Measurements from ENCODE around the gene TMOD2.

TMOD2 gene

GRCh38 chr15:51806123-51806522, 54.7 kb downstream of the TMOD2 start:
- Histone ChIP-seq H2AK5ac (ENCODE audit: low read length) (no peak overlapping the region), H3K4me2 (ENCODE audit: low read length) (no peak overlapping the region), H3K79me1 (ENCODE audit: low read length) (no peaks in the 10 kb centered on the region), H3K23ac (ENCODE audit: low read length) (no peak overlapping the region), H2AFZ (ENCODE audit: insufficient read depth, low read length, poor library complexity) (no peak overlapping the region), H3K4me1 (ENCODE audit: control insufficient read depth in 1 of 2, insufficient read depth in 2 of 2, low read length in 2 of 2) (no peaks in the 10 kb centered on the region), H3K27me3 (ENCODE audit: insufficient read depth, low read length) (no peaks in the 10 kb centered on the region), H2BK120ac (ENCODE audit: insufficient read depth, low read length, poor library complexity) (no peak overlapping the region), H2BK12ac (ENCODE audit: low read length) (no peak overlapping the region), H4K8ac (ENCODE audit: low read depth, low read length) (no peak overlapping the region), H3K4ac (ENCODE audit: low read depth, low read length) (no peak overlapping the region), H3K9ac (ENCODE audit: low read length) (peak overlapping the region; percentile 76), H4K91ac (ENCODE audit: low read depth, low read length) (no peak overlapping the region), H3K9me3 (ENCODE audit: insufficient read depth, low read depth, low read length) (no peaks in the 10 kb centered on the region), H4K12ac (ENCODE audit: low read depth, low read length) (no peak overlapping the region), H3K14ac (ENCODE audit: low read length) (no peak overlapping the region), H3K4me3 (ENCODE audit: low read depth, low read length) (no peak overlapping the region), H2BK5ac (ENCODE audit: low read depth, low read length, poor library complexity) (no peak overlapping the region), H3K36me3 (ENCODE audit: control insufficient read depth in 1 of 2, insufficient read depth in 2 of 2, low read length in 2 of 2) (no peaks in the 10 kb centered on the region), H3K18ac (ENCODE audit: low read length) (no peak overlapping the region), H3K79me2 (ENCODE audit: control insufficient read depth, insufficient read depth, low read length, poor library complexity) (no peaks in the 10 kb centered on the region), H3K27ac (ENCODE audit: low read depth, low read length) (no peak overlapping the region)
- no peak for DNase-seq
- WGBS (ENCODE audit: extremely low coverage, insufficient coverage, insufficient read length) = no CpG with 5 or more reads among the region's 2 CpGs

- no peaks in the 10 kb centered on the region for H3K79me1 ChIP-seq (ENCODE audit: low read length)
- DNase-seq = no peak
- H2AFZ ChIP-seq (ENCODE audit: insufficient read depth, low read length, poor library complexity) = no peak overlapping the region
- H4K91ac ChIP-seq (ENCODE audit: low read depth, low read length) = no peak overlapping the region
- H4K12ac ChIP-seq (ENCODE audit: low read depth, low read length) = no peak overlapping the region
- no peak overlapping the region for H3K9ac ChIP-seq (ENCODE audit: low read length)
- WGBS (ENCODE audit: extremely low coverage, insufficient coverage, insufficient read length) = no CpG with 5 or more reads among the region's 1 CpG
- H2BK5ac ChIP-seq (ENCODE audit: low read depth, low read length, poor library complexity) = no peak overlapping the region
- no peak overlapping the region for H3K4me2 ChIP-seq (ENCODE audit: low read length)
- no peaks in the 10 kb centered on the region for H3K4me1 ChIP-seq (ENCODE audit: control insufficient read depth in 1 of 2, insufficient read depth in 2 of 2, low read length in 2 of 2)
- no peak overlapping the region for H2BK120ac ChIP-seq (ENCODE audit: insufficient read depth, low read length, poor library complexity)
- no peaks in the 10 kb centered on the region for H3K9me3 ChIP-seq (ENCODE audit: insufficient read depth, low read depth, low read length)
- H3K79me2 ChIP-seq (ENCODE audit: control insufficient read depth, insufficient read depth, low read length, poor library complexity) = no peaks in the 10 kb centered on the region
- H3K4me3 ChIP-seq (ENCODE audit: low read depth, low read length) = no peak overlapping the region
- H3K36me3 ChIP-seq (ENCODE audit: control insufficient read depth in 1 of 2, insufficient read depth in 2 of 2, low read length in 2 of 2) = no peaks in the 10 kb centered on the region
- H4K8ac ChIP-seq (ENCODE audit: low read depth, low read length) = no peak overlapping the region
- no peak overlapping the region for H2BK12ac ChIP-seq (ENCODE audit: low read length)
- no peak overlapping the region for H3K4ac ChIP-seq (ENCODE audit: low read depth, low read length)
- no peak overlapping the region for H3K27ac ChIP-seq (ENCODE audit: low read depth, low read length)
- H3K27me3 ChIP-seq (ENCODE audit: insufficient read depth, low read length) = no peaks in the 10 kb centered on the region
- no peak overlapping the region for H3K14ac ChIP-seq (ENCODE audit: low read length)
- H3K23ac ChIP-seq (ENCODE audit: low read length) = no peak overlapping the region
- H3K18ac ChIP-seq (ENCODE audit: low read length) = no peak overlapping the region
- H2AK5ac ChIP-seq (ENCODE audit: low read length) = no peak overlapping the region
Observed at GRCh38 chr15:51809457-51809856, 58.1 kb downstream of the TMOD2 start.

- no peak overlapping the region for H3K9ac ChIP-seq (ENCODE audit: low read length)
- H3K79me1 ChIP-seq (ENCODE audit: low read length) = no peaks in the 10 kb centered on the region
- no peak overlapping the region for H4K12ac ChIP-seq (ENCODE audit: low read depth, low read length)
- no peak overlapping the region for H4K91ac ChIP-seq (ENCODE audit: low read depth, low read length)
- no peak overlapping the region for H3K23ac ChIP-seq (ENCODE audit: low read length)
- no peak overlapping the region for H3K27ac ChIP-seq (ENCODE audit: low read depth, low read length)
- no peak overlapping the region for H3K14ac ChIP-seq (ENCODE audit: low read length)
- H3K79me2 ChIP-seq (ENCODE audit: control insufficient read depth, insufficient read depth, low read length, poor library complexity) = no peaks in the 10 kb centered on the region
- H3K18ac ChIP-seq (ENCODE audit: low read length) = no peak overlapping the region
- no CpG with 5 or more reads among the region's 2 CpGs for WGBS (ENCODE audit: extremely low coverage, insufficient coverage, insufficient read length)
- H2BK5ac ChIP-seq (ENCODE audit: low read depth, low read length, poor library complexity) = no peak overlapping the region
- H3K4me3 ChIP-seq (ENCODE audit: low read depth, low read length) = no peak overlapping the region
- H2AK5ac ChIP-seq (ENCODE audit: low read length) = no peak overlapping the region
- no peak overlapping the region for H3K4ac ChIP-seq (ENCODE audit: low read depth, low read length)
- no peak overlapping the region for H2BK12ac ChIP-seq (ENCODE audit: low read length)
- no peaks in the 10 kb centered on the region for H3K9me3 ChIP-seq (ENCODE audit: insufficient read depth, low read depth, low read length)
- H3K27me3 ChIP-seq (ENCODE audit: insufficient read depth, low read length) = no peaks in the 10 kb centered on the region
- H2AFZ ChIP-seq (ENCODE audit: insufficient read depth, low read length, poor library complexity) = no peak overlapping the region
- H3K4me2 ChIP-seq (ENCODE audit: low read length) = no peak overlapping the region
- no peak overlapping the region for H2BK120ac ChIP-seq (ENCODE audit: insufficient read depth, low read length, poor library complexity)
- DNase-seq = no peak
- H3K4me1 ChIP-seq (ENCODE audit: control insufficient read depth in 1 of 2, insufficient read depth in 2 of 2, low read length in 2 of 2) = no peaks in the 10 kb centered on the region
- H4K8ac ChIP-seq (ENCODE audit: low read depth, low read length) = no peak overlapping the region
- no peaks in the 10 kb centered on the region for H3K36me3 ChIP-seq (ENCODE audit: control insufficient read depth in 1 of 2, insufficient read depth in 2 of 2, low read length in 2 of 2)
Observed at GRCh38 chr15:51812598-51812997, 61.2 kb downstream of the TMOD2 start.

GRCh38 chr15:51814606-51815005, 63.2 kb downstream of the TMOD2 start:
- Histone ChIP-seq H3K18ac (ENCODE audit: low read length) (no peak overlapping the region), H3K79me1 (ENCODE audit: low read length) (no peaks in the 10 kb centered on the region), H3K27ac (ENCODE audit: low read depth, low read length) (no peak overlapping the region), H3K27me3 (ENCODE audit: insufficient read depth, low read length) (no peaks in the 10 kb centered on the region), H3K36me3 (ENCODE audit: control insufficient read depth in 1 of 2, insufficient read depth in 2 of 2, low read length in 2 of 2) (no peaks in the 10 kb centered on the region), H2BK12ac (ENCODE audit: low read length) (no peak overlapping the region), H2AK5ac (ENCODE audit: low read length) (no peak overlapping the region), H3K14ac (ENCODE audit: low read length) (no peak overlapping the region), H2BK5ac (ENCODE audit: low read depth, low read length, poor library complexity) (no peak overlapping the region), H3K4me3 (ENCODE audit: low read depth, low read length) (no peak overlapping the region), H3K4me2 (ENCODE audit: low read length) (no peak overlapping the region), H2BK120ac (ENCODE audit: insufficient read depth, low read length, poor library complexity) (no peak overlapping the region), H3K4ac (ENCODE audit: low read depth, low read length) (no peak overlapping the region), H3K79me2 (ENCODE audit: control insufficient read depth, insufficient read depth, low read length, poor library complexity) (no peaks in the 10 kb centered on the region), H2AFZ (ENCODE audit: insufficient read depth, low read length, poor library complexity) (no peak overlapping the region), H4K91ac (ENCODE audit: low read depth, low read length) (no peak overlapping the region), H4K12ac (ENCODE audit: low read depth, low read length) (no peak overlapping the region), H4K8ac (ENCODE audit: low read depth, low read length) (no peak overlapping the region), H3K23ac (ENCODE audit: low read length) (no peak overlapping the region), H3K9me3 (ENCODE audit: insufficient read depth, low read depth, low read length) (no peaks in the 10 kb centered on the region), H3K9ac (ENCODE audit: low read length) (no peak overlapping the region), H3K4me1 (ENCODE audit: control insufficient read depth in 1 of 2, insufficient read depth in 2 of 2, low read length in 2 of 2) (no peaks in the 10 kb centered on the region)
- no peak for DNase-seq
- WGBS (ENCODE audit: extremely low coverage, insufficient coverage, insufficient read length) = no CpG with 5 or more reads among the region's 3 CpGs
